ENCODE measurements around the gene TMEM235.

GRCh38 chr17:78265121-78265520 is 33.7 kb downstream of the TMEM235 start:
- TF ChIP-seq ARNT (IDR thresholded peaks at IDR 0.05), result no peak
- no peak for TF ChIP-seq SP1 (IDR thresholded peaks at IDR 0.05)
- TF ChIP-seq SUZ12 (IDR thresholded peaks at IDR 0.05), result no peak
- no peak for TF ChIP-seq ZNF384 (IDR thresholded peaks at IDR 0.05)
- TF ChIP-seq TARDBP (IDR thresholded peaks at IDR 0.05), result no peak
